GM20000 (cell line): ENCODE data around the gene PTGFRN.

Experiments used
- DNase-seq: peaks from one replicate; pipeline ENCODE4 v3.0.0; 2012; ENCODE audit warnings: low spot score
- TF ChIP-seq, protein P1 (sequence below): IDR thresholded peaks from 2 replicates; pipeline ENCODE4 v1.5.1; 2012; ENCODE audit warnings: mild to moderate bottlenecking, control low read depth; ENCODE audit errors: extremely low read depth, missing control alignments

The PTGFRN gene

DNA sequence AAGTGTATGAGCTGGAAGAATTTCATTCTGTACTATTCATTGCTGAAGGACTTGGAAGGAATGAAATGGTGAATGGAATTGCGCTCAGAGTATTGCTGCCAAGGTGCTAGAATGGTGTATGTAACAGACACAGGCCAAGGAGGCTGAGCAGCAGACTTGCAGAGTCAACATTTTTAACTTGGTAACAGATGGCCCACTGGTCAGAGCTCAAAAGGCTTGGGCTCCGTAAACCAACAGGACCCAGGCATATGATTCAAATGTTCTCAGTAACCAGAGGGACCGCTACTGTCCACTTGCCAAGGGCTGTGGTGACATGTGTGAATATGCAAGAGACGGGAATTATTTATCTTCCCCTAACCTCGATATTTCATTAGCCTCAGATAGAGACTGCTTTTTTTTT is 28.8 kb upstream of the PTGFRN start:
- TF ChIP-seq, protein P1, sequence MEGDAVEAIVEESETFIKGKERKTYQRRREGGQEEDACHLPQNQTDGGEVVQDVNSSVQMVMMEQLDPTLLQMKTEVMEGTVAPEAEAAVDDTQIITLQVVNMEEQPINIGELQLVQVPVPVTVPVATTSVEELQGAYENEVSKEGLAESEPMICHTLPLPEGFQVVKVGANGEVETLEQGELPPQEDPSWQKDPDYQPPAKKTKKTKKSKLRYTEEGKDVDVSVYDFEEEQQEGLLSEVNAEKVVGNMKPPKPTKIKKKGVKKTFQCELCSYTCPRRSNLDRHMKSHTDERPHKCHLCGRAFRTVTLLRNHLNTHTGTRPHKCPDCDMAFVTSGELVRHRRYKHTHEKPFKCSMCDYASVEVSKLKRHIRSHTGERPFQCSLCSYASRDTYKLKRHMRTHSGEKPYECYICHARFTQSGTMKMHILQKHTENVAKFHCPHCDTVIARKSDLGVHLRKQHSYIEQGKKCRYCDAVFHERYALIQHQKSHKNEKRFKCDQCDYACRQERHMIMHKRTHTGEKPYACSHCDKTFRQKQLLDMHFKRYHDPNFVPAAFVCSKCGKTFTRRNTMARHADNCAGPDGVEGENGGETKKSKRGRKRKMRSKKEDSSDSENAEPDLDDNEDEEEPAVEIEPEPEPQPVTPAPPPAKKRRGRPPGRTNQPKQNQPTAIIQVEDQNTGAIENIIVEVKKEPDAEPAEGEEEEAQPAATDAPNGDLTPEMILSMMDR: no peak
- DNase-seq: no peak

DNA sequence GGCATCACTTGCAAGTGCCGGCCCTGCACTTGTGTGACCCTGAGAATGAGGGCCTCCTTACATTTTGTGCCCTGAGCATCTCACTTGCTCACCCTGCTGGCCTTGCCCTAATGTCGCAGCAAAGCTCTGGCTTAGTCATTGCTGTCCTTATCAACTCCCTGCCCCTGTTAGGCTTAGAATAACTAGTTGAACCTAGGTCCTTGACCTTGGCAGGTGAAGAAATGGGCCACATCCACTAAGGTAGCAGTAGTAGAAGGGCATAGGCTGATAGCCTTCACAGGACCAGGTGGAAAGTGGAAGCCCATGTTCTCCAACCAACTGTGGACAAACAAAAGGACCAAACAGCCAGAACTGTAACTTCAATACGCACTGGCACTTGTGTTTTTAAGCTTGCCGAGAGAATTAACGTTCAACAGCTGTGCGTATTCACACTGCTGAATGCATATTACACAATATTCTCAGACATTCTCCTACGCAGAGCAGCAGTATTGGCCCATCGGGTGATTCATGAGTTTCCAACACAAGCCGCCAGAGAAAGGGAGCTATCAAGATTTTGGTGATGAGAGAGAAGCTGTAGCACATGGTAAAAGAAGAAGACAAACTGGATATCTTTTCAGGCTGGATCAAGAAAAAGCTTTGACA is 27.7 kb upstream of the PTGFRN start:
- TF ChIP-seq, protein P1: peak; percentile 36
- DNase-seq: peak; percentile 49

DNA sequence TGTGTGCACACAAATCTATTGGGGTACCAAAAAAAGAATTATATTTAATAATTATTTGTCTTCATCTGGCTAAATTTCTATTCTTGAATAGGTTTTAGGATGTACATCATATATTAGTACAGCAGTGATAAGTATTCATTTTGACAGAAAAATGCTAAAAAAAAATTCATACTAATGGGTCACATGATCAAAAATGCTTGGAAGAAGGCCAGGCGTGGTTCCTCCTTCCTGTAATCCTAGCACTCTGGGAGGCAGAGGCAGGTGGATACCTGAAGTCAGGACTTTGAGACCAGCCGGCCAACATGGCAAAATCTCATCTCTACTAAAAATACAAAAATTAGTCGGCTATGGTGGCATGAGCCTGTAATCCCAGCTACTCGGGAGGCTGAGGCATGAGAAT is 26.9 kb upstream of the PTGFRN start:
- TF ChIP-seq, protein P1: no peak
- DNase-seq: no peak

DNA sequence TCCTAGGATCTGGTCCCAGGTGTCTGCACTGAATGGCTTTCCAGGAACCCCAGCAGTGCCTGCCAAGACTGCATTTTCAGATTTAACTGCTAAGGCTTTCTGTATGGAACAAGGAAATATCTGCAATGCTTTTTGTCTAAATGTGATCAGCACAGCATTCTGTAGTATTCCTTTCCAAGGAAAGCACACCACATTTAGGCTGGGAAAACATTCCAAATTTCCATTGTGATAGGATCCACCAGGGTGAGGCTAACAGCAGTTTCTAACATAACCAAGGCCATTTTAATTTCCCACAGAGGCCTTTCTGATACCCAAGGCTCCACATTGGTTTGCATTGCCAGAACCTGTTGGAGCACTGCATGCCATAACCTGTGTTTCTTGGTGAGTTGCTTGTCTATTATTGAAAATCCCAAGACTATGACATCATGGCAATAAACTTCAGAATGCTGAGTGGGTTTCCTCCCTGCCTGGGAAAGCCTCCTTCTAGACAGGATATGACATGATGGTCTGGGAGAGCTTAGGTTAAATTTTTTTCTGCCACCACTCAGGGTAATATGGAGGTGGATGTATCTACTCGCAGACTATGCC is 23.3 kb upstream of the PTGFRN start:
- TF ChIP-seq, protein P1: no peak
- DNase-seq: no peak

DNA sequence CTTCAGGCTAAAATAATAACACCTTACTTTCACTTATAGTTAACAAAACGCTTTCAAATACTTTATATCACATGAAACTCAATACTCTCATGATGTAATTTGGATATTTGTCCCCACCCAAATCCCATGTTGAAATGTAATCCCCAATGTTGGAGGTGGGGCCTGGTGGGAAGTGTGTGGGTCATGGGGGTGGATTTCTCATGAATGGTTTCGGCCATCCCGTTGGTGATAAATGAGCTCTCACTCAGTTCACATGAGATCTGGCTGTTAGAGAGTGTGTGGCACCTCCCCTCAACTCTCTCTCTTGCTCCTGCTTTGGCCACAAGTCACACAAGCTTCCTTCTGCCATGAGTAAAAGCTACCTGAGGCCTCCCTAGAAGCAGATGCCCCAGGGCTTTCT is 22.5 kb upstream of the PTGFRN start:
- no peak for DNase-seq
- TF ChIP-seq, protein P1: no peak

DNA sequence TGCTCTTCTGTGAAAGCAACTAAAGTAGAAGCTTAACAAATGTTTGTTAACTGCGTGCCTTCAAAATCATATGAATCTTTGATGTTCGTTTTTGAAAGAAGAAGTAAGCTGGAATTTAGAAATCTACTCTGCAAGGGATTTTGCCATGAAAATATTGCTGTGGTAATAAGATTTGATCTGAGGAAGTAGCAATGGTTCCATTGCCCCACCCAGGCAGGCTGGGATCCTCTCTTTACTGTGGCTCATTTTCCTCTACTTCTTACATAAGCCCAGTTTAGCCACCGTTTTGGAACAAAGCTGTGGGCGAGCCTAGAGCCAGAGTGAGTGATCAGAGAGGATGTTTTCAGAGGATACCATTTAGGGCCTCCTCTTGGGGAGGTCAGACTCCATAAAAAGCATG is 20.3 kb upstream of the PTGFRN start:
- TF ChIP-seq, protein P1: no peak
- DNase-seq: no peak

DNA sequence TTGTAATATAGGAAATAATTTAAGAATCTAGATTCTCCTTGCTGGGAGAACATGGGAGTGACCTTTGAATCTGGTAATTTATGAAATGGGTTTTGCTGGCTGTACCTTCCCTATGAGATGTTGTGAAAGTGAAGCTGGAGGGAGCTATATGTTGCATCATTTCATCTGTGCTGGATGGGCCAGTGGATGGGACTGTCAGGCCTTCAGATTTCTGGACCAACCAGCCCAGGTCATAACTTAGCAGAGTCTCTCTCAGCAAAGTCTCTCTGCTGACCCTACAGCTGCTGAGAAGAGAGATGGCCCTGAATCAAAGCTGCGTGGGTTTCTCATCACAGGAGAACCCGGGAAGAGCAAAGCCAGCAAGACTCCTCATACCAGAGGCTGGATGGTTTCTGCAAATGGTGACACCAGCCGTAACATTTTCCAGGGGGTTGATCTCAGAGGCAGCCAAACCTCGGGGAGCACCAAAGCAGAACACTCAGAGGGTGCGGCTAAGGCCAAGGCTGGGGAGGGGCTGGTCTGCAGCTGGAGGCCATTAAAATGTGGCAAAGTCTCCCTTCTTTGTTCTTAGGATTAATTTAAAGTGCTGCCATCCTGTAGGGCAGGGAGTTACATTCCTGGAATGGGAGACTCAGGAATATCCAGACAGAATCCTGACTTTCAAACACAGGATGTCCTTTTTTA is 18.2 kb upstream of the PTGFRN start:
- TF ChIP-seq, protein P1: no peak
- no peak for DNase-seq
